Thyroid gland (tissue), 4 donors: Measurements from ENCODE around the gene STAB1.

Source experiments
- CTCF ChIP-seq, 6 experiments: fragments of 200-600 bp in 3 of 6; fragments of 450-650 bp in 3 of 6; sonication (generic) in 3 of 6; IDR thresholded peaks; one replicate each; pipeline ENCODE4 v1.5.1; 2016 to 2019; ENCODE audit warnings: antibody characterized with exemption in 6 of 6, mild to moderate bottlenecking in 2 of 6, inconsistent platforms in 1 of 6, moderate library complexity in 1 of 6
- POLR2A ChIP-seq, 2 donors: fragments of 450-650 bp; IDR thresholded peaks; one replicate each; pipeline ENCODE4 v1.6.1; 2017; ENCODE audit warnings: antibody characterized with exemption in 2 of 2, mild to moderate bottlenecking in 2 of 2, moderate library complexity in 1 of 2

GRCh38 chr3:52458031-52458760 is 36.9 kb upstream of the STAB1 start:
- TF ChIP-seq CTCF (IDR thresholded peaks at IDR 0.05) (no peak), POLR2A (IDR thresholded peaks at IDR 0.05) (no peak)
